ENCODE data around the gene TLR7.

Gene TLR7

GRCh38 chrX:12885508-12885907 is 18.6 kb downstream of the TLR7 start:
- no peak for TF ChIP-seq POLR2AphosphoS5 (IDR thresholded peaks at IDR 0.05; ENCODE audit: low read depth)
- TF ChIP-seq GABPA (IDR thresholded peaks at IDR 0.05; ENCODE audit: low read depth): no peak
- TF ChIP-seq SPI1 (IDR thresholded peaks at IDR 0.05; ENCODE audit: borderline replicate concordance, low read depth): no peak
- TF ChIP-seq REST (IDR thresholded peaks at IDR 0.05; ENCODE audit: insufficient replicate concordance, low read depth): no peak
- no peak for TF ChIP-seq CTCF (IDR thresholded peaks at IDR 0.05; ENCODE audit: insufficient read depth, low read length)
- H3K27ac ChIP-seq (replicated peaks): no peak overlapping the region
- DNase-seq (ENCODE audit: low read depth in 1 of 2, low spot score in 1 of 2): no peak
- H3K27me3 ChIP-seq (ENCODE audit: insufficient read depth, poor library complexity, severe bottlenecking): no peaks in the 10 kb centered on the region
- no peak overlapping the region for H3K4me3 ChIP-seq (replicated peaks; ENCODE audit: insufficient read depth, low read length)

- Histone ChIP-seq H3K27me3 (ENCODE audit: insufficient read depth, poor library complexity, severe bottlenecking) (no peaks in the 10 kb centered on the region), H3K4me3 (replicated peaks; ENCODE audit: insufficient read depth, low read length) (no peak overlapping the region), H3K27ac (replicated peaks) (no peak overlapping the region)
- TF ChIP-seq CTCF (IDR thresholded peaks at IDR 0.05; ENCODE audit: insufficient read depth, low read length): no peak
- no peak for TF ChIP-seq POLR2AphosphoS5 (IDR thresholded peaks at IDR 0.05; ENCODE audit: low read depth)
- no peak for TF ChIP-seq GABPA (IDR thresholded peaks at IDR 0.05; ENCODE audit: low read depth)
- TF ChIP-seq SPI1 (IDR thresholded peaks at IDR 0.05; ENCODE audit: borderline replicate concordance, low read depth): no peak
- TF ChIP-seq REST (IDR thresholded peaks at IDR 0.05; ENCODE audit: insufficient replicate concordance, low read depth): no peak
- DNase-seq (ENCODE audit: low read depth in 1 of 2, low spot score in 1 of 2): no peak
These were observed 19.7 kb downstream of the TLR7 start for GRCh38 chrX:12886545-12886944.

GRCh38 chrX:12887141-12887540 is 20.3 kb downstream of the TLR7 start:
- DNase-seq (ENCODE audit: low read depth in 1 of 2, low spot score in 1 of 2): no peak
- TF ChIP-seq SPI1 (IDR thresholded peaks at IDR 0.05; ENCODE audit: borderline replicate concordance, low read depth): no peak
- peak; percentile 72 for TF ChIP-seq REST (IDR thresholded peaks at IDR 0.05; ENCODE audit: insufficient replicate concordance, low read depth)
- TF ChIP-seq POLR2AphosphoS5 (IDR thresholded peaks at IDR 0.05; ENCODE audit: low read depth): no peak
- no peak for TF ChIP-seq GABPA (IDR thresholded peaks at IDR 0.05; ENCODE audit: low read depth)
- TF ChIP-seq CTCF (IDR thresholded peaks at IDR 0.05; ENCODE audit: insufficient read depth, low read length): no peak
- no peak overlapping the region for H3K27ac ChIP-seq (replicated peaks)
- H3K4me3 ChIP-seq (replicated peaks; ENCODE audit: insufficient read depth, low read length): no peak overlapping the region
- no peaks in the 10 kb centered on the region for H3K27me3 ChIP-seq (ENCODE audit: insufficient read depth, poor library complexity, severe bottlenecking)

Measured in HL-60 (cell line).